ENCODE results near the gene CCDC91.
"Not testable (repeated sequence)": the region's sequence is repeated elsewhere in the genome, so short reads cannot be mapped to it uniquely, and the experiment has no call there.

The CCDC91 gene

GRCh38 chr12:28235985-28236384, 45.7 kb downstream of the CCDC91 start:
- no peak for DNase-seq

- DNase-seq: no peak
Measured at GRCh38 chr12:28237423-28237822, 47.2 kb downstream of the CCDC91 start.

- DNase-seq: no peak
Measured at GRCh38 chr12:28239918-28240317, 49.7 kb downstream of the CCDC91 start.

GRCh38 chr12:28240853-28241252, 50.6 kb downstream of the CCDC91 start:
- no peak for DNase-seq

GRCh38 chr12:28242129-28242495, 51.9 kb downstream of the CCDC91 start:
- DNase-seq: no peak

- DNase-seq: no peak
Measured at GRCh38 chr12:28242496-28243309, 52.4 kb downstream of the CCDC91 start.

- no peak for DNase-seq
Measured at GRCh38 chr12:28243310-28243633, 53.0 kb downstream of the CCDC91 start.

- no peak for DNase-seq
Measured at GRCh38 chr12:28247806-28248205, 57.5 kb downstream of the CCDC91 start.

GRCh38 chr12:28248555-28249145, 58.4 kb downstream of the CCDC91 start:
- DNase-seq: no peak

GRCh38 chr12:28253161-28253641, 62.9 kb downstream of the CCDC91 start:
- no peak for DNase-seq

- DNase-seq: no peak
Measured at GRCh38 chr12:28257411-28257810, 67.2 kb downstream of the CCDC91 start.

GRCh38 chr12:28258998-28259397, 68.7 kb downstream of the CCDC91 start:
- DNase-seq: no peak

GRCh38 chr12:28265435-28266042, 75.3 kb downstream of the CCDC91 start:
- no peak for DNase-seq

GRCh38 chr12:28267920-28268607, 77.8 kb downstream of the CCDC91 start:
- DNase-seq: not testable (repeated sequence)

- no peak for DNase-seq
Measured at GRCh38 chr12:28268608-28269229, 78.5 kb downstream of the CCDC91 start.

GRCh38 chr12:28269851-28270250, 79.6 kb downstream of the CCDC91 start:
- no peak for DNase-seq

GRCh38 chr12:28278499-28278898, 88.2 kb downstream of the CCDC91 start:
- DNase-seq: no peak

- no peak for DNase-seq
Measured at GRCh38 chr12:28278960-28279359, 88.7 kb downstream of the CCDC91 start.

- no peak for DNase-seq
Measured at GRCh38 chr12:28286352-28286751, 96.1 kb downstream of the CCDC91 start.

- no peak for DNase-seq
Measured at GRCh38 chr12:28290262-28290661, 100.0 kb downstream of the CCDC91 start.

GRCh38 chr12:28292699-28293098, 102.4 kb downstream of the CCDC91 start:
- DNase-seq: no peak

GRCh38 chr12:28294300-28294699, 104.0 kb downstream of the CCDC91 start:
- no peak for DNase-seq

- no peak for DNase-seq
Measured at GRCh38 chr12:28296287-28296686, 106.0 kb downstream of the CCDC91 start.
